Activated CD8-positive, alpha-beta memory T cell treated with anti-CD3 and anti-CD28 coated beads for 1 hour (primary cell): ENCODE data around the gene CYP4B1.

Experiments
- DNase-seq, 2 donors: peaks; one replicate each; pipeline ENCODE4 v3.0.0-alpha.2; 2020; ENCODE audit warnings: low read depth in 1 of 2; ENCODE audit errors: extremely low read depth in 1 of 2

CYP4B1 gene

DNA sequence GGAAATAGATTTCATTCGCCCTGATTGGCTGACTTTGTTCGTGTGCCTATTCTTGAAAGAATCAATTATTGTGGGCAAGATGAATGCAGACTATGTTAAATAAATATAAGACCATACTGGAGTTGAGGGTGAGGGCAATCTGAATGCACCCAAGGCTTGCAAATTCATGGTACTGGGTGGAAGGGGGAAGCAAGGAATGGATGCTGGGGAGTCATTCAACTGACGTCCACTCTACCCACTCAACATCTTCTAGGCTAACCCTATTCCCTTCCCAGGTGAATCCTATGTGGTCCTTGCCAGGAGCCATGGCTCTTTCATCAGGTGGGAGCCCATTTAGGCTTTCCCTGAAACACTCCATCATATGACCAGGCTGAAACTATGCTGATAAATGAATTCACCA is 5.7 kb upstream of the CYP4B1 start:
- no peak for DNase-seq

- no peak for DNase-seq
Measured at GRCh38 chr1:46797696-46798470, 963 bp upstream of the CYP4B1 start.

DNA sequence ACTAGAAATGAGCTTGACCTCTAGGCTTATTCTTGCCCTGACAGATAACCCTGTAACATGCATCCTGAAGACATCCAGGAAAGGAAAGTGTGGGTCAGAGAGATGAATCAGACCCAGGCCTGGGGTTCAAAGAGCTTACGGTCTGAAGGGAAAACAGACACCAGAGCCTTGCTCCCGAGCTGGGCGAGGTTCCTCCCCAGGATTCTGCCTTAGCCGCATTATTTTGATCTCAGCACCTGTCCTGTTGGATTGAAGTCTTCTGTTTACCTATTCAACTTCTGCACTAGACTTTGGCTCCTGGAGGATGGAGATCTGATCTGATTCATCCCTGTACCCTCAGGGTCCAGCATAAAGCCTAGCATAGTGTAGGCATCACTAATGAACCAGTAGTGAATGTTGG is 1.9 kb downstream of the CYP4B1 start:
- no peak for DNase-seq

GRCh38 chr1:46801323-46802055 is 2.6 kb downstream of the CYP4B1 start:
- no peak for DNase-seq

GRCh38 chr1:46802081-46802480 is 3.2 kb downstream of the CYP4B1 start:
- DNase-seq = no peak

DNA sequence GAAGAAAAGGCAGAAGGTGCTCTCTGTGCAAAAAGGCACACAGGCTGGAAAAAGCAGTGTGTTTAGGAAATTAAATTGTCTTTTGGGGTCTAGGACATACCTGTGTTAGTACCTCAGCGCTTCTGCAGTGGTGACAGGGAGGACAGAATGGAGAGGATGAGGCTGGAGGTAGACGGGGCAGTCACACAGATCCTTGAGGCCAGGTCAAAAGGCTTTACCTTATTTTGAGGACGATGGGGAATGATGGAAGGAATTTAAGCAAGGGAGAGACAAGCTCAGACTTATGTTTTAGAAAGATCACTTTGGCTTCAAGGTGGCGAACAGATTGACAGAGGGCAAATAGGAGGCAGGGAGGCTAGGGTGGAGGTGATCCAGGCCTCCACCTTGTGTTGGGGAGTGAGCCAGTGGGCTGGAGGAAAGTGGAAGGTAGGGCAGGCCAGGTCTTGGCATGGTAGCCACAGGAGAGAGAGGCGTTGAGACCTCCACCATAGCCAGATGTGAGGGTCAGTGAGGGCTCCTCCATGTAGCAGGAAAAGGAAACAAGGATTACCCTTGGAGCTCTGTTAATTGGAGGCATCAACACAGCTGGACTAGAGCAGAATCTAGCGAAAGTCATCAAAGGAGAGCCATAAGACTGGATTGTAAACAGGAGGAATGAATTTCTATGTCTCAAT is 4.2 kb downstream of the CYP4B1 start:
- DNase-seq = no peak

DNA sequence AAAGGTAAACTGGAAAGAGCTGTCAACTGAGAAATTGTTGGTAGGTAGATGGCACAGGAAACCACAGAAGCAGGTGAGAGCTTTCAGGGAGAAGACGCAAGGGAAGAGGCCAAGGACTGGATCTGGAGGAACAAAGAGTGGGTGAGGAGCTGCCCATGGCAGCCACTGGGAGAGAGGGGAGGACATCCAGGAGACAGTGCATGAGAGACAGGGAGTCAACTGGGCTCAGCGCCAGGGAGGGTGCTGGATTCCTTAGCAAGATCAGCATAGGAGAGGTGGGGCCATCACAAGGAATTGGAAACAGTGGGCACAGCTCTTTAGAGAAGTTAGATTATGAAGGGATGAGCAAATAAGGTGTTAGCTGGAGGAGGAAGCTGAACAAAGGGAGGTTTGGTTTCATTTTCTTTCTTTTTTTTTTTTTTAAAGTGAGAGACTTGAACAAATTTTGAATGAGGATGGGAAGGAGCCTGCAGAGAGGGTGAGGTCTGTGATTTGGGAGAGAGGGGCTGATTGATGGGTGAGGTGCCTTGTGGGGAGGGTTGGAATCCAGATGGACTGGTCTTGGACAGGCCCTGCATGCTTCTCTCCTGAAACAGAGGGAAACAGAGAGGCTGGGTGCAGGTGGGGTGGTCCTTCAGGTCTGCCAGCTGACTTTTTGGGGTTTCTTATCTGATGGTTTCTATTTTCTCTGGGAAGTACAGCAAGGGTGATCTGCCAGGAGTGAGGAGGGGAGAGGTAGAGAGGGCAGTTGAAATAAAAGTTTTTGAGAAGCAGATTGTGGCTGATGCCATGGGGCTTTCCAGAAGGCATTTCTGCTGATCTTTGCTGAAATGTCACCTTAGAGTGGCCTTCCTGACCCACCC is 5.4 kb downstream of the CYP4B1 start:
- no peak for DNase-seq

DNA sequence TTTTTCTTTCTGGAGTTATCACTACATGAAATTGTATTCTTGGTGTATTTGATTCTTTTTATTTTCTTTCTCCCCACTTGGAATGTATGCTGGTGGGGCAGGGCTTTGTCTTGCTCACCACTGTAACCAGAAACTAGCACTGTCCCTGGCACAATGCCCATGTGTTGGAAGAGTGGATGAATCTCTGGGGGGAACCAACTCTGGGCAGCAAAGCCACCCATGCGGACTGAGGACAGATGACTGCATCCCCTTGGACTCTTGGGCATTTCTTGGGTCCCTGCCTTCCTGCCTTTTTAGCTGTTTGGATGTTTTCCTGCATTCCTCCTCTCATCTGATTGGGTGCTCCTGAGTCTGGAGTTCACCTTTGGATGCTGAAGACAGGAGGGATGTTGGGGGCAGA is 6.1 kb downstream of the CYP4B1 start:
- no peak for DNase-seq

GRCh38 chr1:46805755-46806154 is 6.9 kb downstream of the CYP4B1 start:
- DNase-seq = no peak

- no peak for DNase-seq
Measured at GRCh38 chr1:46806196-46807020, 7.6 kb downstream of the CYP4B1 start.

GRCh38 chr1:46807046-46807972 is 8.5 kb downstream of the CYP4B1 start:
- no peak for DNase-seq

- no peak for DNase-seq
Measured at GRCh38 chr1:46809071-46809470, 10.2 kb downstream of the CYP4B1 start.

DNA sequence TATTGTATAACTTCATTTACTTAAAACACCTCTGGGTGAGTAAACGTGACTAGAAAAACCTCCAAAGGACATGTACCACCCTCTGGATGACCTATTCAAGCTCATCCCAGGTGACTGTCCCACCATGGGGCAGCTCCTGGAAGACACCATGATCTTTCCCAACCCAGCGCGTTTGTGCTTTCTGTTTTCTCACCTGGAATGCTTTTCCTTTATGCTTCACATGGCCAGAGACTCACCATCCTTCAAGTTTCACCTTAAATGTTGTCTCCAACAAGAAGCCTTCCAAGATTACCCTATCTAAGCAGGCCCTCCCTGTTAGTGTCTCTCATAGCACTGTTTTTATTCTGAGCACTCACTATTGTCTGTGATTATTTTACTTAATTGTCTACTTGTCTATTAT is 11.1 kb downstream of the CYP4B1 start:
- DNase-seq = no peak

DNA sequence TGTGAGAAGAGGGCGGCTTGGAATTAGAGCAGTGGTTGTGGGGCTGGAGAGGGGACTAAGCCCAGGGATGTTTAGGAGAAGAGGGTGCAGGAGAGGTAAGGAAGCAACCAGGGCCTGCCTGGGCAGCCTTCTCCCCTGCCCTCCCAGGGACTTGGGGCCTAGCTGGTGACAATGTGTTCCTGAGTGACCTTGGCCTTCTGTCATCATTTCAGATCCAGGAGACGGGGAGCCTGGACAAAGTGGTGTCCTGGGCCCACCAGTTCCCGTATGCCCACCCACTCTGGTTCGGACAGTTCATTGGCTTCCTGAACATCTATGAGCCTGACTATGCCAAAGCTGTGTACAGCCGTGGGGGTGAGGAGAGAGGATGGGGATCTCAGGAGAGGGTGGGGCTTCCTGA is 11.8 kb downstream of the CYP4B1 start:
- DNase-seq = no peak

DNA sequence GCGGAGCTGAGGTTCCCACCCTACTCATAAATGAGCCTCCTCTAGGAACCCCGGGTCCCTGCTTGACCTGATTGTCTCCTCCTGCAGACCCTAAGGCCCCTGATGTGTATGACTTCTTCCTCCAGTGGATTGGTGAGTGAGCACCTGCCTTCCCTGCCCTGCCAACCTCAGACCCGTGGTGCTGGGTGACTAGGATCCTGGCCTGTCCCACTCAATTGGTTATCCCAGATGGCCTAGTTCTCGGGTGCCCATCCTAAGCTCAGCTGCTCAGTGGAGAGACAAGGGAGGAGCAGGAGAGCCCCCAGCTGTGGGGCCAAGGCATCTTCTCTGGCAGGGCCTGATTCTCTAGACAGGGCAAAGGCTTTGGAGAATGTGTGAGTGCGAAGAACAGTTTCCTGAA is 12.2 kb downstream of the CYP4B1 start:
- no peak for DNase-seq

GRCh38 chr1:46812065-46812963 is 13.5 kb downstream of the CYP4B1 start:
- DNase-seq = no peak

DNA sequence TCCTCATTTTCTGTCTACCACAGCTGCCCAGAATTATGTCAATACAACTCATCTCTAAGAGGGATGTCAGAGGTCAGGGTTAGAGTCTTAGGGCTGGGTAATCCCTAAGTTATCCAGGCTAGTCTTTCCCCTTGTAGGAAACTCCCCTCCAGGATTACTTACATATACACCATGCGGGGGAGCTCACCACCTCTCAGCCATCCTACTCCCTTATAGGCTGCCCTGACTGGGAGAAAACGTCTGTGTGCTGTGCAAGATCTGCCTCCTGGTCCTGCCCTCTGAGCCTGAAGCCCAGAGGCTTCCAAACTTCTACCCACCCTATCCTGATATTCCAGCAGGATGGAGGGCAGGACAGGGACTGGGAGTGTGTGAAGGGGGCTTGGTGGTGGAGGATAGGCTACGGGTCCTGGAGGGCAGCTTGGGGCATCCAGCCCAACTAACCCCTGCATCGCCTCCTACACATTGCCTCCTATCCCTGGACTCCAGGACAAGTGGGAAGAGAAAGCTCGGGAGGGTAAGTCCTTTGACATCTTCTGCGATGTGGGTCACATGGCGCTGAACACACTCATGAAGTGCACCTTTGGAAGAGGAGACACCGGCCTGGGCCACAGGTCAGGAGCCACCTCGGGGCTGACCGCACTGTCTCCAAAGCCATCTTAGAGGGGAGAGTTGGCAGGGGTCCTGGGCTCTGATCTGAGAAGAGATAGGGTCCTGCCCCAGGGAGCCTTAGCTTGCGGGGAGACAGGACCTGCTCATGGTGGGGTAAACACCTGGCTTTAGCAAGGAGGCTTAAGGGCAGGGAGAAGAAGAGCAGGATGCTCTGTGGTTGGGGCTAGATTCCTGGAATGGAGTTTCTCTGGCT is 14.4 kb downstream of the CYP4B1 start:
- no peak for DNase-seq
